Measurements from ENCODE around the gene NEDD8.

NEDD8 gene

GRCh38 chr14:24172871-24173281, 59.3 kb downstream of the NEDD8 start:
- H3K27ac ChIP-seq, result no peak overlapping the region
- no peak overlapping the region for H3K4me2 ChIP-seq (ENCODE audit: low read length)
- H3K27me3 ChIP-seq (ENCODE audit: control insufficient read depth, insufficient read depth, low read length), result no peaks in the 10 kb centered on the region
- no peaks in the 10 kb centered on the region for H3K4me1 ChIP-seq
- no peak overlapping the region for H3K4me3 ChIP-seq (ENCODE audit: low read depth, low read length)
- H2AFZ ChIP-seq, result no peak overlapping the region
- no peak overlapping the region for H3K9ac ChIP-seq
- TF ChIP-seq CTCF (IDR thresholded peaks at IDR 0.05), result no peak
- H3K36me3 ChIP-seq (ENCODE audit: control insufficient read depth, insufficient read depth, low read length), result no peaks in the 10 kb centered on the region
- H3K79me2 ChIP-seq, result no peaks in the 10 kb centered on the region
- no peaks in the 10 kb centered on the region for H3K9me3 ChIP-seq (ENCODE audit: control insufficient read depth, low read length)

GRCh38 chr14:24172261-24172860, 59.8 kb downstream of the NEDD8 start:
- Histone ChIP-seq H3K4me3 (ENCODE audit: low read depth, low read length) (no peak overlapping the region), H3K27ac (no peak overlapping the region), H2AFZ (no peak overlapping the region), H3K27me3 (ENCODE audit: control insufficient read depth, insufficient read depth, low read length) (no peaks in the 10 kb centered on the region), H3K36me3 (ENCODE audit: control insufficient read depth, insufficient read depth, low read length) (no peaks in the 10 kb centered on the region), H3K4me1 (no peaks in the 10 kb centered on the region), H3K4me2 (ENCODE audit: low read length) (no peak overlapping the region), H3K79me2 (no peaks in the 10 kb centered on the region), H3K9ac (no peak overlapping the region), H3K9me3 (ENCODE audit: control insufficient read depth, low read length) (no peaks in the 10 kb centered on the region)
- TF ChIP-seq CTCF (IDR thresholded peaks at IDR 0.05), result no peak

GRCh38 chr14:24171422-24172260, 60.5 kb downstream of the NEDD8 start, which contains the start of gene REC8:
Gene REC8, plus strand, starts transcription at chr14:24172080. Its CDS starts 473 bp downstream, at chr14:24172553.
- no peaks in the 10 kb centered on the region for H3K79me2 ChIP-seq
- no peaks in the 10 kb centered on the region for H3K27me3 ChIP-seq (ENCODE audit: control insufficient read depth, insufficient read depth, low read length)
- no peaks in the 10 kb centered on the region for H3K9me3 ChIP-seq (ENCODE audit: control insufficient read depth, low read length)
- H3K4me3 ChIP-seq (ENCODE audit: low read depth, low read length), result no peak within 1 kb of the TSS
- no peak within 1 kb of the TSS for H3K4me2 ChIP-seq (ENCODE audit: low read length)
- no peak within 1 kb of the TSS for H3K9ac ChIP-seq
- H3K4me1 ChIP-seq, result no peaks in the 10 kb centered on the region
- no peak within 1 kb of the TSS for H2AFZ ChIP-seq
- H3K27ac ChIP-seq, result no peak within 1 kb of the TSS
- no peaks in the 10 kb centered on the region for H3K36me3 ChIP-seq (ENCODE audit: control insufficient read depth, insufficient read depth, low read length)
- no peak for TF ChIP-seq CTCF (IDR thresholded peaks at IDR 0.05)

GRCh38 chr14:24167469-24168114, 64.6 kb downstream of the NEDD8 start:
- H3K36me3 ChIP-seq (ENCODE audit: control insufficient read depth, insufficient read depth, low read length), result no peaks in the 10 kb centered on the region
- no peak for TF ChIP-seq CTCF (IDR thresholded peaks at IDR 0.05)

More at GRCh38 chr14:24167469-24168114, 64.6 kb downstream of the NEDD8 start:
- H3K79me2 ChIP-seq, result no peaks in the 10 kb centered on the region
- no peak overlapping the region for H3K4me3 ChIP-seq (ENCODE audit: low read depth, low read length)
- no peak overlapping the region for H3K27ac ChIP-seq
- no peaks in the 10 kb centered on the region for H3K4me1 ChIP-seq
- H3K27me3 ChIP-seq (ENCODE audit: control insufficient read depth, insufficient read depth, low read length), result no peaks in the 10 kb centered on the region
- no peaks in the 10 kb centered on the region for H3K9me3 ChIP-seq (ENCODE audit: control insufficient read depth, low read length)
- H3K9ac ChIP-seq, result no peak overlapping the region
- no peak overlapping the region for H3K4me2 ChIP-seq (ENCODE audit: low read length)
- H2AFZ ChIP-seq, result no peak overlapping the region
